HG03064 (cell line): Measurements from ENCODE around the gene MCEMP1.

Source experiments
- ATAC-seq: cut with Tn5 transposase; IDR thresholded peaks from one replicate; pipeline ENCODE4 v1.9.1; 2021; ENCODE audit warnings: low read depth; ENCODE audit not compliant: unreplicated experiment

MCEMP1 gene

DNA sequence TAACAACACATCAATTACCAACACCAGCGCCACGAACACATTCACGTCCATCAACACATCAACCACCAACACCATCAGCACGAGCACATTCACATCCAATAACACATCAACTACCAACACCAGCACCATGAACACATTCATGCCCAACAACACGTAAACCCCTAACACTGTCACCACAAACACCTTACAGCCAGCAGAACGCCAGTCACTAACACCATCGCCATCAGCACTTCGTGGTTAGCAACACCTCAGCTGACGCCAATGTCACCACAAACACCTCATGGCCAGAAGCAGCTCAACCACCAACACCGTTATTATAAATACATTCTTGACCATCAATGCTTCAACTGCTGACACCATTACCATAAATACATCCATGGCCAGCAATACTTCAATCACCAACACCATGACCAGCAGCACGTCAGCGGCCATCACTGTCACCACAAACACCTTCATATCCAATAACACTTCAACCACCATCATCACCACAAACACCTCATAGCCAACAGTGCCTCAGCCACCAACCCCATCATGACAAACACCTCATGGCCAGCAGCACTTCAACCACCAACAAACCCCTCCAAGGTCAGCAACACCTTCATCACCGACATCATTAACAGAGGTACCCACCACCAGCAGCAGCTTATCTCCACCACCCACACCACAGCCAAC is 15.7 kb downstream of the MCEMP1 start:
- no peak for ATAC-seq

DNA sequence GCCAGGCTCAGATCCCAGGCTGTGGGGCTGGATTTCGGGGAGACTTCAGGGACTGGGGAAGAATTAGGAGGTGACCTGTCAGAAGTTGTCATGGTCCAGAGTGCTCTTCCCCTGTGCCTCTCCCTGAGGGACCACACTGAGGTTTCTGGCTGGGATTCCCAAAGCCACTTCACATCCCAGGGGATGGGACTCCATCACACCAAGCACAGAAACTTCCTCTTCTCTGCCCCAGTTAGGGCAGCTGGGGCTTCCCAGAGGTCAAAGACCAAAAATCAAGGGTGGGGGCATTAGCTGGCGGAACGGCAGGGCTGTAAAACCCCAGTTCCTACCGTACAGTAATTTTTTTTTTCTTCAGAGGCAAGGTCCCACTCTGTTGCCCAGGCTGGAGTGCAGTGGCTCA is 17.6 kb downstream of the MCEMP1 start:
- ATAC-seq, result no peak

DNA sequence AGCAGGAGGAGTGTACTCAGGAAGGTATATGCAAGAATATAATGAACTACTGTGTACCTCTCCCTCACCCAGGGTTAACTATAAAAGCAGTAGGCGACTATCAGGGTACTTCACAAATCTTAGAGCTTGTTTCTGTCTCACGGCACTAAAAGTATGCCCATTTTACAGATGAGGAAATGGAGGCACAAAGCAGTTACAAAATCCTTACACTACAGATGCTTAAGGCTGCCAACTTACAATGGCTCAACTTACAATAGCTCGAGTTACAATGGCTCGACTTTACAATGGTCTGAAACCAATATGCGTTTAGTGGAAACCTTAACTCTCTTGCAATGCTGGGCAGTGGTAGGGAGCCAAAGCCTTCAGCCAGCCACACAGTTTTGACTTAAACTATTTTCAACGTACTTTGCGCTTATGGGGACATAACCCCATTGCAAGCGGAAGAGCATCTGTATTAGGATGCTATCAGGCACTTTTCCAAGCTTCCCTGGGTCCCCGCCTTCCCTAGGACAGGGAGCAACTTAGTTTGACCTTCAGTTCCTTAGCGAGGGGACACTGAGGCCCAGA is 20.9 kb downstream of the MCEMP1 start:
- no peak for ATAC-seq

DNA sequence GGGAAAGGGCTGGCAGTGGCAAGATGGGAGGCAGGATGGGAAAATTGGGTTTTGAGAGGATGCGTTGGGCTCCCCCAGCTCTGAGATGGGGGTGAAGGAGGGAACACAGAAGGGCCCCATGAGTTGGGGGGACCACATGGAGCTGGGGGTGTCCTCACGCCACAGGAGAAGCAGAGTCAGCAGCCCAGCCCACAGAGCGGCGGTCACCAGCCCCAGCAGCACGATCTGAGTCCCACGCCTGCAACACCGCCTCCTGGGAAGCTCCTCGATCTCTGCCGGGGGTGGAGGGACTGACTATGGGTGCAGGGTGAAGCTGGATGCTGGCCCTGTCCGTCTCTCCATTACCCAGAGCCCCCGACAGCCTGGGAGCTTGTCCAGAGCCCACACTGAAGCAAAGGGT is 21.7 kb downstream of the MCEMP1 start:
- ATAC-seq, result no peak

DNA sequence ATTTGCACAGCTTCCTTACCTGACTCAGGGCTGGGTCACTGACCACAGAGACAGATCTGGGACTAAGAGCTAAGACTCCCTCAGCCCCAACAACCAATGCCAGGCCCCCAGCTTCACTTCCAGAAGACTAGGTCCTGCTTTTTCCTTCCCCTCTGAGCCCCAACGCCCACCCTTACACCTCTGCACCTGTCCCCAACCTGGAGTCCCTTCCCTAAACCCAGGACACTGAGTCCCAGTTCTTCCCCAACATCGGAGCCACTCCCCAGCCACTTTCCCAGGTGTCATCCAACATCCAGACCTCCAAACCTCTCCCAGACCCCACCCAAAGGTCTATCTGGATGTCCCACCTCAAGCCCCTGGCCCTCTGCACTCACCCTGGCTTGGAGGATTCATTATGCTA is 22.1 kb downstream of the MCEMP1 start:
- ATAC-seq, result no peak

DNA sequence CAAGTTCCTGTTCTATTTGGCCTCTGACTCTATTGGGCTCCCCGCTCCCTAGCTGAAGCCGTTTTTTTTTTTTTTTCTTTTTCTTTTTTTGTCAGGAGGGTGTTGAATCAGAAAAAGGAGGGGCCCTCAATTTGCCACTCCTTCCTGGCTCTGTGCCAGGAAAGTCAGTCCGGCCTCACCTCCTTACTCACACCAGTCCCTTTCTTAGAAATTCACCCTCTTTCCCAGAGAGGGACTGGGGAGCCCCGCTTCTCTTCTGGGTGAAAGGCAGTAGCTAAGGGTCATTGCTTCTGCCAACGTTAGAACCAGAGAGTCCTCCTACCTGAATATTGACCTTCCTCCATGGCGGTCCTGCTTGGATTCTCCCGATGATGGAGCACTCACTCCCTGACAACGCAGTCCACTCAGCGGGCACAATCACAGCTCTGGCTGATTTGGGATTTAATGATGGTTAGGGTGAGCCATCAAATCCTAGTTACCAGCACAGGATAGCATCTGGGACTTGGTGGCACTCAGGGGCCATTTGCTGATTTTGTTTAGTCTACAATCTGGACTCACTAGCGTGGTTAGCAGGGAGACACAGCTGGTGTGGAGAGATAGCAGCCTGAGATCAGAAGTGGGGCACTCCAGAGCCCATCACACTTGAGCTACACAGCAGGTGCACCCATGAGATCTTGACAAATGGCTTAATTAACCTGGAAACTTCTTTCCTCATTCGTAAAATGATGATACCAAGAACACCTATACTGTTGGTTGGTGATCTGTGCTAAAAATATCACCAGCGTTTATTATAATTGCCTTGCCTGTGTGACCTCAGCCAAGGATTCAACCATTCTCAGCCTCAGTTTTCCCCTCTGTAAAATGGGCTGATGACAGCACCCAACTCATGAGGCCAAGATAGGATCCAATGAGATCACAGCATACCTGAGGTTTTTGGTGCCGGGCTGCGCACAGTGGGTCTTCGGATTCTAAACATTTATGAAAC is 22.8 kb downstream of the MCEMP1 start:
- no peak for ATAC-seq

DNA sequence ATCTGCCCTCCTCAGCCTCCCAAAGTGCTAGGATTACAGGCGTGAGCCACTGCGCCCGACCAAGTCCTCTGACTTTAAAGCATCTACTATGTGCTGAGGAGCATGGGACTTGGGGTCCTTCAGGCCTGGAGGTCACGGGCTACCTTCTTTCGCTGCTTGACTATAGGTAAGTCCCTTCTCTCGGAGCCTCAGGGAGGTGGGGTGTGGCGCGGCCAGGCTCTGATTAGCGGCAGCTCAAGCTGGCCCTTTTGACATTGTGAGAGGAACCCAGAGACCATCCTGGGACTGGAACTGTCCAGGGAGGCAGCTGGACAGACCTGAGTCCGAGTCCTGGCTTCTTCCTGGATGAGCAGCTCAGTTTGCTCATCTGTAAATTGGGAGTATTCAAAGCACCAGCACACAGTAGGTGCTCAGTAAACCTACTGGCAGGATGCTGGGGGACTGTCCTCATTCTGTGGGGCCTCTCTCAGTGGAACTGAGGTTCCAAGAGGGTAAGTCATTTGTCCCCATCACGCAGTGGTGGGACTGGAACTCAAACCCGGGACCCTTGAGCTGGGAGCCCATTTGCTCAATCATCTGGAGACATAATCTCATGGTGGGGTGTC is 24.3 kb downstream of the MCEMP1 start:
- no peak for ATAC-seq

DNA sequence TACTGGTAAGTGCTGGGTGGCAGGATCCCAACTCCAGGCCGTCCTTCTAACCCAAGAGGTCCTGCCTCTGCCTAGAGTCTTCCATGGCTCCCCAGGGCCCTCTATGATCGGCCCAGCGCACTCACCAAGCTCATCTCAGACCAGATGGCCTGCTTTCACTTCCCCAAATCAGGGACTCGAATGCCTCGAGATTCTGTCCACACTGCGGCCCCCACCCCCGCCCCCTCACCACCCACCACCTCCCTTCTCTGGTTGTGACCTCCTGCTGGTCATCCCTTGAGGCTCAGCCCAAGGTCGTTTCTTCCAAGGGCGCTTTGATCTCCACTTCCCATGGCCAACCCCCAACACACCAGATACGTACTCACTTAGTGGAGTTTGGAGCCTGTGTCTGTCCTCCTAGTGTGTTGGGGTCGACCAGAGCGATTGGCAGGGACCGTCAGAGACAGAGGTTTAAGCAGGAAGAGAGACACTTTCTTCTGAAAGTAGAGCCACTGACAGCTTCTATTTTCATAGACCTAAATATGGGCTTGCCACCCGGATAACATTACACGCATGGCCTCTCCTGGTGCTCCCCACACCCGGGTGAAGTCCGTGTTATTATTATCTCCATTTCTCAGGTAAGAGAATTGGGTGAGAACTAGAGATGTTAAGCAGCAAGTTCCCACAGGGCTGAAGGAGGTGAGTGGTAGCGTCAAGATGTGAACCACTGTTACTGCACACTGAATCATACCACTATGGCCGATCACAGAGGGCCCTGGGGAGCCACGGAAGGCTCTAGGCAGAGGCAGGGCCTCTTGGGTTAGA is 25.0 kb downstream of the MCEMP1 start, which contains the start of gene FCER2:
Gene FCER2 (minus strand): TSS at position 478 of the 804 bp plus-strand sequence. CDS start 2,371 bp downstream, outside the sequence.
- no peak for ATAC-seq

DNA sequence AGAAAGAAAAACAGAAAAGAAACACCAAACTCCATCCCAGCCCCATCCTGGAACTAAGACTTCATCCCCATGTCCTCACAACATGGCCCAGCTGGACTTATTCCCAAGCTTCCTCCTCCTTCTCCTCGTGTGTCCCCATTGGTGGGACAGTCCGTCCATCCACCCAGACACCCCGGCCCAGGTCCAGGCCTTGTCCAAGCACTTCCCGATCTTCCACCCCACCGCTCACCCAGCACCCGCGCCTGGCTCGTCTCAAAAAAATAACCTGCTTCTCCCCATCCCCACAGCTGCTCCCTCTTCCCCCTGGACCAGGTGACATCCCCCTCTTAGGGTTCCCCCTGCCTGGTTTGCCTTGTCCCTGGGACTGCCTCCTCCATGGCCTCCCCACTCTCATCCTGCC is 26.4 kb downstream of the MCEMP1 start:
- ATAC-seq, result no peak

DNA sequence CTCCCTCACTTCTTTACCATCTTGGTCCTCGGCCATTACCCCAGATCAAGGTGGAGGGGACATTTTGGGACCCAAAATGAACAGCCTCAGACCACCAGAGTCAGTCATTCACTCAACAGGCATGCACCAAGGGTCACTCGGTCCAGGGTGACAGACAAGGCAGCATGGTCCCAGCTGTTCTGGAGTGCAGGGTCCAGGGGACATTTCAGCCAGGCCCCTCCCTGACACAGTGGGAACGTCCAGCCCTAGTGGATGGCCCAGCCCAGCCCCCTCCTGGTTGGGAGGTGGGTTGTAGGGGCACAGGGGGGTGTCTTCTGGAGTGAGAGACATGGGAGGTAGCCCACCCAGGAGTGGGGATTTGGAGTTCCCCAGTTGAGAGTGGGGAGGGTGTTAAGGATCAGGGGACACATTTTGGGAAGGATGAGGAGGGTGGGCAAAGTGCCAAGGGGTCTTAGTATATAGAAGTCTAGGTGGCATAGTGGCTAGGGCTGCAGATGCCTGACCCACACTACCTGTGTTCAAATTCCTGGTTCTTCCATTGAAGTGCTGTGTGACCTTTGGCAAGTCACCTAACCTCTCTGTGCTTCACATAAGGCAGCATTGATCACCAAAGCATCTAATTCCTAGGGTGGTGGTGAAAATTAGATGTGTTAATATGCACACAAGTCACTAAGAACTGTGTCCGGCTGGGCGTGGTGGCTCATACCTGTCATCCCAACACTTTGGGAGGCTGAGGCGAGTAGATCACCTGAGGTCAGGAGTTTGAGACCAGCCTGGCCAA is 27.6 kb downstream of the MCEMP1 start:
- no peak for ATAC-seq

DNA sequence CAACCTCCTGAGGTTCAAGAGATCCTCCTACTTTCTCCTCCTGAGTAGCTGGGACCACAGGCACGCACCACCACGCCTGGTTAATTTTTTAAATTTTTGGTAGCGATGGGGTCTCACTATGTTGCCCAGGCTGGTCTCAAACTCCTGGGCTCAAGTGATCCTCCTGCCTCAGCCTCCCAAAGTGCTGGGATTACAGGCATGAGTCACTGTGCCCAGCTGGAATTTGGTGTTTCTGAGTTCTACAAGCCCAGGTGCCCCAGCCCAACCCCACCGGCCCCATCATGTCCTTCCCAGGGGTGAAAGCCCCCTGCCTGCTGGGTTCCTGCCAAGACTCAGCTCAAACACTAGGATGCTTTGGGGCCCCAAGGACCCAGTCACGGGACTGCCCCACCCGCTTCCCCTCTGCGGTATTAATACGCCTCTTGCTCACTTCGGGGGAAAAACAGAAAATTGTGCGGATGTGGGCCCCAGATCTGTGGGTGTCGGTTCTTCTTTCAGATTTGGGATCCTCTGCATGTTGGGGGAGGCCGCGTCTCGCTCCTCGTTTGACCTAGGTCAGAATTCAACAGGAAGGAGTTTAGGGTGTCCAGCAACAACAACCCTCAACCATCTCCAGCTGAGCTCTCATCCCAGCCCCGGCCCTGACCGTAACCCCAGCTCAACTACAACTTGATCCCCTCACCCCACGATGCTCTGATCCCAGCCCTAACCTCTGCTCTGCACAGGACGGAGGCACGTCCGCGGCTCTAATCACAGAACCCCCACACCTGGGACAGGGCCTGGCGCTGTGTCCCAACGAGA is 28.7 kb downstream of the MCEMP1 start:
- ATAC-seq, result no peak

DNA sequence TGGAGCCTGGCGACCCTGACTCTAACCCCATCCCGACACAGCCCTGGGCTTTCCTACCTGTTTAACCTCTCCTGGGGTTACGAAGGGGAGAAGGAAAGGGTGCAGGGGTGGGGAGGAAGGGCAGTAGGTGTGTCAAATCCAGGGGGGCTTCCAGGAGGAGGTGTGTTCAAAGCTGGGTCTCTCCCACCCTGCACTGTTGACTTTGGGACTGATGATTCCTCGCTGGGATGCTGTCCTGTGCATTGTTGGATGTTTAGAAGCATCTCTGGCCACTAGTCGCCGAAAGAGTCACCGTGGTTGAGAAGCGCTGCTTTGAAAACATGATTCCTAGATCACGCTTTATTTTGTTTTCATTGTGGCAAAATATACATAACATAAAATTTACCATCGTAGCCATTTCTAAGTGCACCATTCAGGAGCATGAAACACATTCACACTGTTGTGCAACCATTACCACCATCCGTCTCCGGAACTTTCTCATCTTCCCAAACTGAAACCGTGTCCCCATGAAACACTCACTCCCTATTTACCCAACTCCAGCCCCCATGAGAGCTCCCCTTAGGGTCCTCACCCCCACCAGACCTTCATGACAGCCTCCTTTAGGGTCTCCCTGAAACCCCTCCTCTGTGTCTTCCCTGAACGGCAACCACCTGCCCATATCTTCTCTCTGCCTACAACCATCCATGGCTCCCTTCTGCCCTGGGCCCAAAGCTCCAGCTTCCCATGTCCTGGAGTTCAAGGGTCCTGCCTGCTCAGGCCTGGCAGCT is 29.5 kb downstream of the MCEMP1 start:
- ATAC-seq, result no peak

DNA sequence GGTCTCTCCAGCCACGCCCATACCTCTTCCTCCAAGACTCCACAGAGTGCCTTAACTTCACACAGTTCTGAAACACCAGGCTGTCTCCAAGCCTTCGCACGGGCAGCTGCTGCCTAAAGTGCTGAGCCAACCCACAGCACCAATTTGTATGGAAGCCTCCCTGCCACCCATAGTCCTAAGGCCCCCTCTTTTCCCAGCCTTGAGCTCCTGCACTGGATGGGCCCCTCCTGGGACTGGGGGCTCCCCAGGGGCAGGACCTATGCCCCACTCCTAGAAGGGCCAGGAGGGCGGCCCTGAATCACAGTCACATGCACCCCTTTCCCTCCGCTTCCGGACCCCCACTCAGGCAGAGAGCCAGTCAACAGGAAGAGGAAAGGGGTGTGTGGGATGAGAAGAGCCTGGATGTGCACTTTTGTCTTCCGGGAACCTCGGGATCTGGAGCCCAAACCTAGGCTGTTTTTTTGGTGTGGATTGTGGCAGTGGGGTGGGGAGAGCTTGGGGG is 30.1 kb downstream of the MCEMP1 start:
- no peak for ATAC-seq

DNA sequence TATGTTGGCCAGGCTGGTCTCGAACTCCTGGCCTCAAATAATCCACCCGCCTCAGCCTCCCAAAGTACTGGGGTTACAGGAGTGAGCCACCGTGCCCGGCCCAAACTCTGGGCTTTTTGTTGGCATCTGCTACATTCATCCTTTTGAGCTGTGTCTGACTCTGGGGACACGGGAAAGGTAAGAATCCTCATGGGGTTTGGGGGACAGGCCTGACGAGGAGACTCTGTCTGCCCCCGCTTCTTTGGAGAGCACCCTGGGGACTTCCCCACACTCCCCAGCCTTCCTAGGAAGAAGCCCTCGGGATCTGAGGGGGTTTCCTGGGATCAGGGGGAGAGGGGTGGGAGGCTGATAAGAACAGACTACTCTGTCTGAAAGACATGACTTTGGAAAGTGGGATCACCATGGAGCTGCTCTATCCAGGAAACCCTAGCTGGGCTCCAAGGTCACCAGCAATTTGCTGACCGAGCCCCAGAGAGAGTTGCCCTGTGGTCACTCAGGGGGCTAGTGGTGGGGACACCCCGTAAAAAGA is 33.1 kb downstream of the MCEMP1 start:
- no peak for ATAC-seq

DNA sequence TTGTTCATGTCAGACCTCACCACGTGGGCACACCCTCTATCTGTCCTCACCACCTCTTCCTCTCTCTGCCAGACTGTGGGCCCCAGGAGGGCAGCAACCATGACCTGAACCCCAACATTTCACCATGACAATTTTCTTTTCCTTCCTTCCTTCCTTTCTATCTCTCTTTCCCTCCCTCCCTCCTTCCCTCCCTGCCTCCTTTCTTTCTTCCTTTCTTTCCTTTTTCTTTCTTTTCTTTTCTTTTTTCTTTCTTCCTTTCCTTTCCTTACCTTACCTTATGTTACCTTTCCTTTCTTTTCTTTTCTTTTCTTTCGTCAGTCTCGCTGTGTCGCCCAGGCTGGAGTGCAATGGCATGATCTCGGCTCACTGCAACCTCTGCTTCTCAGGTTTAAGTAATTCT is 33.7 kb downstream of the MCEMP1 start:
- ATAC-seq, result no peak

DNA sequence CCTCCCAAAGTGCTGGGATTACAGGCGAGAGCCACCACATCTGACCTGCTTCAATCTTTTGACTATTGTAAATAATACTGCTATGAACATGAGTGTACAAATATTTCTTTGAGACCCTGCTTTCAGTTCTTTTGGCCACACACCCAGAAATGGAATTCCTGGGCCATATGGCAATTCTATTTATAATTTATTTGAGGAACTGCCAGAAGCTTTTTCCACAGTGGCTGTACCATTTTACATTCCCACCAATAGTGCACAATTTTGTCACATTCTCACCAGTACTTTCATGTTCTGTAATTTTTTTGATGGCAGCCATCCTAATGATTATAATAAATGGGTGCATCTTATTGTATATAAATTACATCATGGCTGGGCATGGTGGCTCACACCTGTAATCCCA is 38.8 kb downstream of the MCEMP1 start:
- no peak for ATAC-seq

DNA sequence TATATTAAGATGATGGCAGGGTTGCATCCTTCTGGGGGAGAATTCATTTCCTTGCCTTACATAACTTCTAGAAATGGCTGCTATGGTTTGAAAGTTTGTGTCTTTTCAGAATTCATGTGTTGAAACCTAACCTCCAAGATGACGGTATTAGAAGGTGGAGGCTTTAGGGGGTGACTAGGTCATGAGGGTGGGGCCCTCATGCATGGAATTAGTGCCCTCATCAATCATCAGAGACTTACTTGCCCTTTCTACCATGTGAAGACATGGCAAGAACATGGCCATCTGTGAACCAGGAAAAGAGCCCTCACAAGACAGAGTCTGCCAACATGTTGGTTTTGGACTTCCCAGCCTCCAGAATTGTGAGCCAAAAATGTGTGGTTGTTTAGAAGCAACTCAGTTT is 39.9 kb downstream of the MCEMP1 start:
- no peak for ATAC-seq
